Esophagus (tissue), 2 donors: ENCODE measurements around the gene BCR. TPM values are rescaled to one million over a fixed set of nuclear protein-coding genes. Genes with fewer than 3 reads are reported as not detected.

ENCODE experiments used
- H3K27ac ChIP-seq, 2 donors: one replicate each; pipeline ENCODE4 v1.5.1; 2013; ENCODE audit warnings: low read depth in 2 of 2, mild to moderate bottlenecking in 2 of 2, inconsistent platforms in 1 of 2, low read length in 1 of 2, moderate library complexity in 1 of 2
- H3K27me3 ChIP-seq, 2 donors: one replicate each; pipeline ENCODE4 v1.6.1; 2013; ENCODE audit warnings: low read length in 2 of 2, control low read depth in 1 of 2, mild to moderate bottlenecking in 1 of 2; ENCODE audit not compliant: insufficient read depth in 2 of 2, control insufficient read depth in 1 of 2
- H3K36me3 ChIP-seq, 2 donors: one replicate each; pipeline ENCODE4 v1.6.1; 2013; ENCODE audit warnings: low read length in 1 of 2; ENCODE audit not compliant: control insufficient read depth in 2 of 2, insufficient read depth in 2 of 2
- H3K4me1 ChIP-seq, 2 donors: one replicate each; pipeline ENCODE4 v1.6.1; 2013; ENCODE audit warnings: low read length in 1 of 2; ENCODE audit not compliant: control insufficient read depth in 2 of 2, insufficient read depth in 2 of 2
- H3K4me3 ChIP-seq, 2 donors: one replicate each; pipeline ENCODE4 v1.5.1; 2013; ENCODE audit warnings: low read length in 2 of 2, mild to moderate bottlenecking in 2 of 2, low read depth in 1 of 2, moderate library complexity in 1 of 2
- H3K9me3 ChIP-seq, 2 donors: one replicate each; pipeline ENCODE4 v1.6.1; 2013; ENCODE audit warnings: mild to moderate bottlenecking in 2 of 2, low read depth in 1 of 2, low read length in 1 of 2, moderate library complexity in 1 of 2; ENCODE audit not compliant: control insufficient read depth in 2 of 2, insufficient read depth in 1 of 2
- WGBS, 2 donors: extraction: QIAGEN DNeasy Blood & Tissue Kit; methylation state at CpG; one replicate each; pipeline ENCODE4 v1.1.7; 2013; 5-methylcytosine and 5-hydroxymethylcytosine counted together
- polyA plus RNA-seq, 2 donors: library from polyadenylated mRNA; stranded (reverse); fragments of 200-250 nt; gene quantifications; one replicate each; pipeline ENCODE4 v1.2.3, GENCODE V29; 2013
- donor health status: healthy with polysubstance abuse.
- donor health status: Bipolar disorder and iron deficiency.

BCR gene
- polyA plus RNA-seq, 2 donors = 27.8 to 30.2 TPM

- Histone ChIP-seq H3K27ac (no peak overlapping the region), H3K27me3 (no peaks in the 10 kb centered on the region), H3K4me1 (peaks cover 18 to 23% of the 10 kb centered on the region in 2 donors), H3K9me3 (no peaks in the 10 kb centered on the region), H3K4me3 (no peak overlapping the region), H3K36me3 (peaks cover 0 to 14% of the 10 kb centered on the region in 2 donors)
- WGBS, 2 donors = 88 to 91% methylated on average over 4 of the region's 4 CpGs
Measured at GRCh38 chr22:23202812-23203451, 22.6 kb downstream of the BCR start.

- peak overlapping the region in 1 of 2 donors; percentile 22 for H3K27ac ChIP-seq
- H3K4me1 ChIP-seq = peaks cover 18 to 23% of the 10 kb centered on the region in 2 donors
- H3K27me3 ChIP-seq = no peaks in the 10 kb centered on the region
- no peaks in the 10 kb centered on the region for H3K9me3 ChIP-seq
- H3K4me3 ChIP-seq = no peak overlapping the region
- WGBS, 2 donors = 74 to 75% methylated on average over 7 of the region's 7 CpGs
- H3K36me3 ChIP-seq = peaks cover 0 to 12% of the 10 kb centered on the region in 2 donors
Measured at GRCh38 chr22:23203452-23204124, 23.3 kb downstream of the BCR start.

- Histone ChIP-seq H3K27ac (peak overlapping the region in 1 of 2 donors; percentile 22), H3K27me3 (no peaks in the 10 kb centered on the region), H3K9me3 (no peaks in the 10 kb centered on the region), H3K36me3 (peaks cover 0 to 9% of the 10 kb centered on the region in 2 donors), H3K4me3 (no peak overlapping the region), H3K4me1 (peaks cover 18 to 23% of the 10 kb centered on the region in 2 donors)
- WGBS, 2 donors = 85 to 89% methylated on average over 11 of the region's 11 CpGs
Measured at GRCh38 chr22:23204125-23204488, 23.8 kb downstream of the BCR start.

- Histone ChIP-seq H3K9me3 (no peaks in the 10 kb centered on the region), H3K27ac (peak overlapping the region in 1 of 2 donors; percentile 35), H3K4me3 (no peak overlapping the region), H3K36me3 (peaks cover 0 to 5% of the 10 kb centered on the region in 2 donors), H3K4me1 (peaks cover 16 to 21% of the 10 kb centered on the region in 2 donors), H3K27me3 (no peaks in the 10 kb centered on the region)
- WGBS, 2 donors = 29 to 39% methylated on average over 11 of the region's 11 CpGs
Measured at GRCh38 chr22:23204541-23205157, 24.3 kb downstream of the BCR start.

- Histone ChIP-seq H3K9me3 (no peaks in the 10 kb centered on the region), H3K27me3 (no peaks in the 10 kb centered on the region), H3K4me1 (peaks cover 16 to 21% of the 10 kb centered on the region in 2 donors), H3K4me3 (no peak overlapping the region), H3K36me3 (peaks cover 0 to 5% of the 10 kb centered on the region in 2 donors), H3K27ac (no peak overlapping the region)
- 62 to 65% methylated on average over 9 of the region's 9 CpGs for WGBS, 2 donors
Measured at GRCh38 chr22:23205339-23206049, 25.2 kb downstream of the BCR start.

GRCh38 chr22:23206915-23207314 lies 26.6 kb downstream of the BCR start:
- Histone ChIP-seq H3K27ac (no peak overlapping the region), H3K27me3 (no peaks in the 10 kb centered on the region), H3K9me3 (no peaks in the 10 kb centered on the region), H3K4me1 (peaks cover 13 to 21% of the 10 kb centered on the region in 2 donors), H3K4me3 (no peak overlapping the region), H3K36me3 (peaks cover 0 to 2% of the 10 kb centered on the region in 2 donors)

- H3K4me1 ChIP-seq = peaks cover 20 to 22% of the 10 kb centered on the region in 2 donors
- H3K27ac ChIP-seq = no peak overlapping the region
- H3K9me3 ChIP-seq = no peaks in the 10 kb centered on the region
- no peaks in the 10 kb centered on the region for H3K27me3 ChIP-seq
- no peak overlapping the region for H3K4me3 ChIP-seq
- peaks cover 0 to 2% of the 10 kb centered on the region in 2 donors for H3K36me3 ChIP-seq
- WGBS, 2 donors = 65 to 82% methylated on average over 11 of the region's 11 CpGs
Measured at GRCh38 chr22:23207729-23208393, 27.6 kb downstream of the BCR start.

- no peaks in the 10 kb centered on the region for H3K27me3 ChIP-seq
- H3K9me3 ChIP-seq = no peaks in the 10 kb centered on the region
- 79 to 87% methylated on average over 6 of the region's 6 CpGs for WGBS, 2 donors
- peaks cover 0 to 2% of the 10 kb centered on the region in 2 donors for H3K36me3 ChIP-seq
- no peak overlapping the region for H3K4me3 ChIP-seq
- peaks cover 13 to 16% of the 10 kb centered on the region in 2 donors for H3K4me1 ChIP-seq
- H3K27ac ChIP-seq = no peak overlapping the region
Measured at GRCh38 chr22:23210428-23211170, 30.3 kb downstream of the BCR start.
